PC-9 (cell line): Measurements from ENCODE around the gene APOL2. TPM values are rescaled to one million over a fixed set of nuclear protein-coding genes. Genes with fewer than 3 reads are reported as not detected.
"Not testable (repeated sequence)": the region's sequence is repeated elsewhere in the genome, so short reads cannot be mapped to it uniquely, and the experiment has no call there.

ENCODE experiments used
- BruUV-seq: library from RNA; stranded (reverse); fragments of 400-500 nt; replicated peaks from 2 replicates; lab custom pipeline; 2021; lab: Mats Ljungman, UMichigan
- CTCF ChIA-PET: fragments of 300-600 bp; sonication (Branson Sonifier 250); formaldehyde crosslinking; loops from one replicate; lab custom pipeline; 2022; ENCODE audit warnings: antibody characterized with exemption; lab: Charles Lee
- POLR2A ChIA-PET: fragments of 300-600 bp; sonication (Branson Sonifier 250); formaldehyde crosslinking; loops from one replicate; lab custom pipeline; 2022; ENCODE audit warnings: antibody characterized with exemption; ENCODE audit not compliant: unreplicated experiment; lab: Charles Lee
- DNase-seq, 2 experiments: peaks; one replicate each; pipeline versions ENCODE4 v3.0.0 to v3.0.0-alpha.2; 2015 to 2022; ENCODE audit warnings: mixed read lengths in 1 of 2
- H2AFZ ChIP-seq: fragments of 200-600 bp; sonication (generic); 2 replicates; pipeline ENCODE4 v1.8.1; 2017; ENCODE audit warnings: antibody characterized with exemption
- H3F3A ChIP-seq: fragments of 200-600 bp; sonication (generic); 2 replicates; pipeline ENCODE4 v1.8.1; 2017; ENCODE audit warnings: antibody characterized with exemption, mild to moderate bottlenecking, low read depth; ENCODE audit not compliant: insufficient read depth
- H3K27ac ChIP-seq: fragments of 200-600 bp; sonication (generic); 2 replicates; pipeline ENCODE4 v1.6.1; 2016; ENCODE audit warnings: mixed run types
- H3K27me3 ChIP-seq: fragments of 200-600 bp; sonication (generic); 2 replicates; pipeline ENCODE4 v1.6.1; 2016; ENCODE audit warnings: low read depth, mixed run types; ENCODE audit not compliant: insufficient read depth
- H3K36me3 ChIP-seq: fragments of 200-600 bp; sonication (generic); 2 replicates; pipeline ENCODE4 v1.6.1; 2016; ENCODE audit warnings: low read depth, mixed run types
- H3K4me1 ChIP-seq: fragments of 200-600 bp; sonication (generic); replicated peaks from 2 replicates; pipeline ENCODE4 v1.6.1; 2016; ENCODE audit warnings: mixed run types; ENCODE audit not compliant: insufficient read depth
- H3K4me2 ChIP-seq: fragments of 200-600 bp; sonication (generic); 2 replicates; pipeline ENCODE4 v1.6.1; 2017; ENCODE audit warnings: mixed run types
- H3K4me3 ChIP-seq: fragments of 200-600 bp; sonication (generic); 2 replicates; pipeline ENCODE4 v1.6.1; 2016; ENCODE audit warnings: mixed run types
- H3K79me2 ChIP-seq: fragments of 200-600 bp; sonication (generic); 2 replicates; pipeline ENCODE4 v1.6.1; 2017; ENCODE audit warnings: low read depth, mixed run types
- H3K9me2 ChIP-seq: fragments of 200-600 bp; sonication (generic); 2 replicates; pipeline ENCODE4 v1.8.1; 2017; ENCODE audit warnings: mild to moderate bottlenecking; ENCODE audit not compliant: insufficient read depth
- H3K9me3 ChIP-seq: fragments of 200-600 bp; sonication (generic); 2 replicates; pipeline ENCODE4 v1.8.1; 2016; ENCODE audit warnings: low read depth; ENCODE audit not compliant: insufficient read depth
- H4K20me1 ChIP-seq: fragments of 200-600 bp; sonication (generic); 2 replicates; pipeline ENCODE4 v1.8.1; 2017; ENCODE audit not compliant: insufficient read depth
- CTCF ChIP-seq: fragments of 200-600 bp; sonication (generic); conservative IDR thresholded peaks from 2 replicates; pipeline ENCODE4 v1.6.1; 2017; ENCODE audit warnings: mixed run types, antibody characterized with exemption, mild to moderate bottlenecking, moderate library complexity
- EZH2 ChIP-seq: fragments of 200-600 bp; sonication (generic); IDR thresholded peaks from 2 replicates; pipeline ENCODE4 v1.8.0; 2017; ENCODE audit warnings: antibody characterized with exemption, low read depth
- intact Hi-C: fragments of 100-400 bp; cut with micrococcal nuclease; formaldehyde crosslinking; loops from one replicate; pipeline ENCODE4 v1.10.0; 2022; ENCODE audit not compliant: unreplicated experiment
- total RNA-seq: library from RNA; stranded (reverse); gene quantifications from 2 replicates; pipeline ENCODE4 v1.2.3, GENCODE V29; 2021

Gene APOL2
- total RNA-seq, 1 experiment from 2014 or later = 27.4 TPM

GRCh38 chr22:36228944-36229343 lies 10.4 kb downstream of the APOL2 start:
- H3K36me3 ChIP-seq = no peaks in the 10 kb centered on the region
- CTCF ChIA-PET = no interaction called here

GRCh38 chr22:36228369-36228768 lies 11.0 kb downstream of the APOL2 start:
- H4K20me1 ChIP-seq, BruUV-seq, H3K27ac ChIP-seq, intact Hi-C loops, DNase-seq, CTCF ChIA-PET, H3K4me3 ChIP-seq, POLR2A ChIA-PET, H3K4me2 ChIP-seq, H3F3A ChIP-seq, H2AFZ ChIP-seq, H3K79me2 ChIP-seq, H3K27me3 ChIP-seq, H3K9me2 ChIP-seq, H3K4me1 ChIP-seq, H3K9me3 ChIP-seq, H3K36me3 ChIP-seq: not testable (repeated sequence)

More at GRCh38 chr22:36228944-36229343, 10.4 kb downstream of the APOL2 start:
- TF ChIP-seq EZH2 (no peak), CTCF (no peak)
- Histone ChIP-seq H3K9me2 (no peaks in the 10 kb centered on the region), H3K79me2 (no peaks in the 10 kb centered on the region), H3K4me2 (no peak overlapping the region), H3K4me1 (no peaks in the 10 kb centered on the region), H3K27me3 (no peaks in the 10 kb centered on the region), H3K27ac (no peak overlapping the region), H4K20me1 (no peaks in the 10 kb centered on the region), H3K9me3 (no peaks in the 10 kb centered on the region), H3F3A (no peaks in the 10 kb centered on the region), H2AFZ (no peak overlapping the region), H3K4me3 (no peak overlapping the region)
- POLR2A ChIA-PET = no interaction called here
- intact Hi-C loops = no loop called here
- no TSS peak for BruUV-seq
- no peak for DNase-seq

DNA sequence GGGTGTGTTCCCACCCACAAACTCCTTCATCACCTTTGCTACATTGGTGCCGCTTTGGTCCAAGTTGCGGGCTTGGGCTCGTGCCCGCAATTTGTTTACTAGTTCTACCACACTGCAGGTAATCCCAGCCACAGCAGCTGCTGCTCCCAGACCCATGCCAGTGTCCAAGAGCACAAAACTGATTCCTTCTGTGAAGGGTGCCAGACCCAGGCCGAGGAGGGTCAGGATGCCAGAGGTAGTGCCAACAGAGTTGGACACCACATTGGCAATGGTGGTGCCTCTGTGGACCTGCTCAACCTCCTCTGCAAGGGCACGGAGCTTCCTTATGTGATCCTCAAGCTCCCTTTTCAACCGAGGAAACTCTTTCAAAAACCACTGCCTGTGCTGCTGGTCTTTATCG lies 11.5 kb downstream of the APOL2 start:
- H3K79me2 ChIP-seq = no peaks in the 10 kb centered on the region
- no peaks in the 10 kb centered on the region for H3K4me1 ChIP-seq
- no peak overlapping the region for H3K27ac ChIP-seq
- no peak overlapping the region for H3K4me2 ChIP-seq
- no peaks in the 10 kb centered on the region for H3K9me3 ChIP-seq
- H3K36me3 ChIP-seq = no peaks in the 10 kb centered on the region
- H4K20me1 ChIP-seq = no peaks in the 10 kb centered on the region
- intact Hi-C loops = no loop called here
- no peaks in the 10 kb centered on the region for H3K27me3 ChIP-seq
- no peak for DNase-seq
- H3F3A ChIP-seq = no peaks in the 10 kb centered on the region
- H3K4me3 ChIP-seq = no peak overlapping the region
- BruUV-seq = no TSS peak
- TF ChIP-seq EZH2 (no peak), CTCF (no peak)
- POLR2A ChIA-PET = no interaction called here
- CTCF ChIA-PET = interaction anchor here (0.7 kb wide), 1 partner anchor 50 kb away, joined by 8 read pairs; no protein-coding TSS in a partner anchor
- no peaks in the 10 kb centered on the region for H3K9me2 ChIP-seq
- no peak overlapping the region for H2AFZ ChIP-seq

GRCh38 chr22:36227396-36227795 lies 11.9 kb downstream of the APOL2 start:
- Histone ChIP-seq H3K27ac (no peak overlapping the region), H4K20me1 (no peaks in the 10 kb centered on the region), H3K9me2 (no peaks in the 10 kb centered on the region), H3K4me1 (no peaks in the 10 kb centered on the region), H3K27me3 (no peaks in the 10 kb centered on the region), H3K9me3 (no peaks in the 10 kb centered on the region), H3K79me2 (no peaks in the 10 kb centered on the region), H2AFZ (no peak overlapping the region), H3K4me2 (no peak overlapping the region), H3K36me3 (no peaks in the 10 kb centered on the region), H3K4me3 (no peak overlapping the region), H3F3A (no peaks in the 10 kb centered on the region)
- ChIA-PET POLR2A (no interaction called here), CTCF (interaction anchor here (0.7 kb wide), 1 partner anchor 50 kb away, joined by 8 read pairs; no protein-coding TSS in a partner anchor)
- no peak for DNase-seq
- intact Hi-C loops = no loop called here
- TF ChIP-seq CTCF (no peak), EZH2 (no peak)
- no TSS peak for BruUV-seq
